HepG2 (cell line): Measurements from ENCODE around the gene JMJD8. TPM values are rescaled to one million over a fixed set of nuclear protein-coding genes. Genes with fewer than 3 reads are reported as not detected.
A peak's percentile ranks its signal among the peaks of the same experiment; 100 is the strongest.

Experiments used
- ELF1 ChIP-seq: sonication (generic); formaldehyde crosslinking; IDR thresholded peaks from 2 replicates; pipeline ENCODE4 v1.4.0; 2020; ENCODE audit warnings: missing genetic modification reagents
- GRHL1 ChIP-seq: sonication (generic); formaldehyde crosslinking; conservative IDR thresholded peaks from 2 replicates; pipeline ENCODE4 v1.8.0; 2022; ENCODE audit warnings: missing genetic modification reagents
- GTF3A ChIP-seq: sonication (generic); formaldehyde crosslinking; conservative IDR thresholded peaks from 2 replicates; pipeline ENCODE4 v1.4.0; 2020; ENCODE audit warnings: mild to moderate bottlenecking, missing genetic modification reagents
- HHEX ChIP-seq: IDR thresholded peaks from 2 replicates; pipeline ENCODE4 v1.6.1; 2016; ENCODE audit warnings: control low read depth
- HNF1B ChIP-seq: sonication (generic); formaldehyde crosslinking; IDR thresholded peaks from 2 replicates; pipeline ENCODE4 v1.5.1; 2020; ENCODE audit warnings: mild to moderate bottlenecking, moderate library complexity, missing genetic modification reagents
- HNRNPLL ChIP-seq: fragments of 200-400 bp; formaldehyde crosslinking; IDR thresholded peaks from 2 replicates; pipeline ENCODE4 v1.6.1; 2017; ENCODE audit warnings: mild to moderate bottlenecking, low read depth, low read length; ENCODE audit not compliant: poor library complexity, severe bottlenecking
- JUND ChIP-seq: sonication (generic); formaldehyde crosslinking; IDR thresholded peaks from 2 replicates; pipeline ENCODE4 v1.8.0; 2022; ENCODE audit warnings: mild to moderate bottlenecking, missing genetic modification reagents
- KLF15 ChIP-seq: sonication (generic); formaldehyde crosslinking; IDR thresholded peaks from 2 replicates; pipeline ENCODE4 v1.8.1; 2023; ENCODE audit warnings: borderline replicate concordance, mild to moderate bottlenecking, inconsistent platforms, missing genetic modification reagents, mixed read lengths
- NFIB ChIP-seq: sonication (generic); formaldehyde crosslinking; IDR thresholded peaks from 2 replicates; pipeline ENCODE4 v1.9.0; 2021; ENCODE audit warnings: missing genetic modification reagents, mild to moderate bottlenecking, borderline replicate concordance
- NR0B2 ChIP-seq: sonication (generic); formaldehyde crosslinking; IDR thresholded peaks from 2 replicates; pipeline ENCODE4 v1.4.0; 2020; ENCODE audit warnings: mild to moderate bottlenecking, missing genetic modification reagents
- PAXIP1 ChIP-seq: sonication (generic); formaldehyde crosslinking; conservative IDR thresholded peaks from 2 replicates; pipeline ENCODE4 v1.4.0; 2020; ENCODE audit warnings: mild to moderate bottlenecking, missing genetic modification reagents, moderate library complexity
- RARG ChIP-seq: sonication (generic); formaldehyde crosslinking; IDR thresholded peaks from 2 replicates; pipeline ENCODE4 v1.4.0; 2020; ENCODE audit warnings: low read depth, mild to moderate bottlenecking, missing genetic modification reagents
- TOE1 ChIP-seq: sonication (generic); formaldehyde crosslinking; IDR thresholded peaks from 2 replicates; pipeline ENCODE4 v1.4.0; 2020; ENCODE audit warnings: mild to moderate bottlenecking, missing genetic modification reagents
- UBTF ChIP-seq: sonication (generic); formaldehyde crosslinking; IDR thresholded peaks from 2 replicates; pipeline ENCODE4 v1.4.0; 2020; ENCODE audit warnings: mild to moderate bottlenecking, missing genetic modification reagents
- ZNF160 ChIP-seq: sonication (generic); formaldehyde crosslinking; IDR thresholded peaks from 2 replicates; pipeline ENCODE4 v1.8.0; 2022; ENCODE audit warnings: mild to moderate bottlenecking, inconsistent platforms, missing genetic modification reagents
- ZNF468 ChIP-seq: sonication (generic); formaldehyde crosslinking; IDR thresholded peaks from 2 replicates; pipeline ENCODE4 v1.8.0; 2022; ENCODE audit warnings: mild to moderate bottlenecking, moderate library complexity, missing genetic modification reagents
- ZNF672 ChIP-seq: sonication (generic); formaldehyde crosslinking; IDR thresholded peaks from 2 replicates; pipeline ENCODE4 v1.8.1; 2022; ENCODE audit warnings: missing genetic modification reagents
- ZNF766 ChIP-seq: sonication (generic); formaldehyde crosslinking; IDR thresholded peaks from 2 replicates; pipeline ENCODE4 v1.5.0; 2020; ENCODE audit warnings: missing genetic modification reagents, borderline replicate concordance
- ZNF768 ChIP-seq: sonication (generic); formaldehyde crosslinking; IDR thresholded peaks from 2 replicates; pipeline ENCODE4 v1.4.0; 2020; ENCODE audit warnings: missing genetic modification reagents
- ZNF788 ChIP-seq: sonication (generic); formaldehyde crosslinking; IDR thresholded peaks from 2 replicates; pipeline ENCODE4 v1.5.0; 2020; ENCODE audit warnings: mild to moderate bottlenecking, missing genetic modification reagents, borderline replicate concordance
- polyA plus RNA-seq, 8 experiments: library from polyadenylated mRNA; depleted of rRNA in 3 of 8; stranded (reverse) in 7 of 8; unstranded in 1 of 8; fragments of >200 nt; fragmentation: Illumina TruSeq in 4 of 8; extraction: Trizol in 4 of 8; gene quantifications; 2 replicates each; pipeline versions ENCODE4 v1.2.1 to v1.2.3, GENCODE V29; 2011 to 2016; ENCODE audit warnings: low read depth in 4 of 8, missing spikeins in 1 of 8, mixed read lengths in 1 of 8; ENCODE audit not compliant: insufficient read depth in 1 of 8
- total RNA-seq, 5 experiments: library from RNA; depleted of rRNA; stranded (reverse); fragments of >200 nt; fragmentation: Illumina TruSeq; extraction: Trizol; gene quantifications; 2 replicates each; pipeline ENCODE4 v1.2.3, GENCODE V29; 2016; ENCODE audit warnings: low read depth in 1 of 5

Gene JMJD8
- total and polyA plus RNA-seq, 2 of the 13 experiments (the other 11 are each of a cell fraction or from before 2014, with no cell fraction given) = 2.6 to 11.8 TPM

- TF ChIP-seq JUND (CRISPR knock-in tag) (no peak), ZNF766 (CRISPR knock-in tag) (no peak), ZNF768 (CRISPR knock-in tag) (no peak), GTF3A (CRISPR knock-in tag) (no peak), HNRNPLL (no peak), HNF1B (CRISPR knock-in tag) (0 out of 2 replicates have a peak, but pooled peaks have one; percentile 22), PAXIP1 (no peak), TOE1 (CRISPR knock-in tag) (no peak), GRHL1 (no peak), ZNF788 (CRISPR knock-in tag) (no peak), NR0B2 (CRISPR knock-in tag) (no peak), ZNF160 (CRISPR knock-in tag) (no peak), ZNF468 (CRISPR knock-in tag) (no peak), ZNF672 (CRISPR knock-in tag) (no peak), ELF1 (CRISPR knock-in tag) (no peak), HHEX (CRISPR knock-in tag) (no peak), RARG (CRISPR knock-in tag) (no peak), UBTF (CRISPR knock-in tag) (peak; percentile 36), NFIB (CRISPR knock-in tag) (0 out of 2 replicates have a peak, but pooled peaks have one; percentile 64), KLF15 (CRISPR knock-in tag) (no peak)
These were observed 15.5 kb downstream of the JMJD8 start (continued) for GRCh38 chr16:668519-669171.
